ENCODE results near the gene DBNL.

DBNL gene

DNA sequence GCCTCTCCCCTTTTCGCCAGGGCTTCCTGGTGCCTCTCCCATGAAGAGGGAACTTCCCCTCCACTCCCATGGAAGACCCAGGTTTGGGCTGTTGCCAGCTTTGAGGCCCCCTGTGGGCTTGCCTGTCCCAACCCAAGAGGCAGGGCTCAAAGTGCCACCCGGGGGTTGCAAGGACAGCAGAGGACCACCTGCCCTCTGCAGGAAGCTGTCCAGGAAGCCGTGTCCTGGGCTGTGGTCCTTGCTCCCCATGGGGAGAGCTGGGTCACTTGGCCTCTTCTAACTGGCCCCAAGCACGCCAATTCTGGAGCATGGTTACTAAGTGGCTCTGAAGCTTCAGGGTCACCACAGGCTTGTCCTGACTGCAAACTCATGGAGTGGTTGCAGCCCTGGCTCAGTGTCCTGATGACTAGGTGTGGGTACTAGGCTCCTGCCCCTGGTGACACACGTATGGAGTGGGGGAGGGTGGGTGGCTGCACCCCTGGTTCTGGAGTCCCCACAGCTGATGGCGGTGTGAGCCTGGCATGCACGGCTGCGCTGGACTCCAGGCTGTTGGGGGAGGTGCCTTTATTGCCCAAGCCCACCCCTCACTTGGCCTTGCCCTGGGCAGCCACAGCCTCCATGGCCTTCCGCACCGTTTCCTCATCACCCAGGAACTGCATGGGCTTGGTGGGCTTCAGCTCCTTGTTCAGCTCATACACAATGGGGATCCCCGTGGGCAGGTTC, 17.8 kb downstream of the DBNL start:
- no peaks in the 10 kb centered on the region for H3K9me2 ChIP-seq (replicated peaks; ENCODE audit: control insufficient read depth, low read length)
- H4K20me1 ChIP-seq (ENCODE audit: control insufficient read depth, insufficient read depth, low read depth, low read length): peaks cover 10% of the 10 kb centered on the region; the same call in 1 of the 2 replicates
- H3K79me2 ChIP-seq (ENCODE audit: control insufficient read depth, low read length): no peaks in the 10 kb centered on the region
- peaks cover 51% of the 10 kb centered on the region for H3K36me3 ChIP-seq (ENCODE audit: control insufficient read depth, low read length)
- H3K9me3 ChIP-seq (ENCODE audit: control insufficient read depth, insufficient read depth, low read length): no peaks in the 10 kb centered on the region
- H3F3A ChIP-seq (ENCODE audit: control insufficient read depth, insufficient read depth): peaks cover 2% of the 10 kb centered on the region; the same call in 1 of the 2 replicates
- H3K27ac ChIP-seq (ENCODE audit: low read depth, low read length): no peak overlapping the region
- no peak overlapping the region for H3K4me3 ChIP-seq (ENCODE audit: low read length)
- peaks cover 32% of the 10 kb centered on the region for H3K27me3 ChIP-seq (ENCODE audit: control insufficient read depth, low read length)
- no peak for TF ChIP-seq EZH2phosphoT487 (IDR thresholded peaks at IDR 0.05; ENCODE audit: borderline replicate concordance, low read length)
- no peak for TF ChIP-seq CTCF (IDR thresholded peaks at IDR 0.05; ENCODE audit: low read depth, low read length, poor library complexity, severe bottlenecking)
- H3K4me1 ChIP-seq (ENCODE audit: control insufficient read depth, low read length): peaks cover 44% of the 10 kb centered on the region
- H3K4me2 ChIP-seq (ENCODE audit: low read length): no peak overlapping the region

DNA sequence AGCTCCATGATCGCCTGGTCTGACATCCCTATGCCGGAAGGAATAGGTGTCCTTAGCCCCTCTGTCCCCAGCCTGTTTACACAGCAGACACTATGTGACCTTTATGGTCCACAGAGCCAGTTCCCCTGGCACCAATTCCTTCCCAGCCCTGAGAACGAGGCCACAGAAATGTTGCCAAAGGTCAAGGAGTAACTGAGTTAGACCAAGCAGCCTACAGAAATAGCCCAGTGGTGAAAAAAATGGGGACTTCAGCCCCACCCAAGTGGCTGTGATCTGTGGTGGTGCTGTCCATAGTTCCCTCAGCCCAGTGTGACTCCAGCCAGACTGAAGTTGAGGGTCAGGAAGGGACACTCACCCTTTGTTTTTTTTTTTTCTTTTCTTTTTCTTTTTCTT, 18.4 kb downstream of the DBNL start:
- Histone ChIP-seq H3F3A (ENCODE audit: control insufficient read depth, insufficient read depth) (peaks cover 2% of the 10 kb centered on the region; the same call in 1 of the 2 replicates), H3K27me3 (ENCODE audit: control insufficient read depth, low read length) (peaks cover 37% of the 10 kb centered on the region), H3K4me3 (ENCODE audit: low read length) (no peak overlapping the region), H3K27ac (ENCODE audit: low read depth, low read length) (no peak overlapping the region), H3K9me3 (ENCODE audit: control insufficient read depth, insufficient read depth, low read length) (no peaks in the 10 kb centered on the region), H3K9me2 (replicated peaks; ENCODE audit: control insufficient read depth, low read length) (no peaks in the 10 kb centered on the region), H3K79me2 (ENCODE audit: control insufficient read depth, low read length) (no peaks in the 10 kb centered on the region), H3K4me2 (ENCODE audit: low read length) (no peak overlapping the region), H3K36me3 (ENCODE audit: control insufficient read depth, low read length) (peaks cover 45% of the 10 kb centered on the region), H4K20me1 (ENCODE audit: control insufficient read depth, insufficient read depth, low read depth, low read length) (peaks cover 10% of the 10 kb centered on the region; the same call in 1 of the 2 replicates), H3K4me1 (ENCODE audit: control insufficient read depth, low read length) (peaks cover 38% of the 10 kb centered on the region)
- TF ChIP-seq EZH2phosphoT487 (IDR thresholded peaks at IDR 0.05; ENCODE audit: borderline replicate concordance, low read length): no peak
- TF ChIP-seq CTCF (IDR thresholded peaks at IDR 0.05; ENCODE audit: low read depth, low read length, poor library complexity, severe bottlenecking): no peak

- H4K20me1 ChIP-seq (ENCODE audit: control insufficient read depth, insufficient read depth, low read depth, low read length): peaks cover 10% of the 10 kb centered on the region; the same call in 1 of the 2 replicates
- no peak overlapping the region for H3K4me2 ChIP-seq (ENCODE audit: low read length)
- H3K9me3 ChIP-seq (ENCODE audit: control insufficient read depth, insufficient read depth, low read length): no peaks in the 10 kb centered on the region
- peaks cover 39% of the 10 kb centered on the region for H3K27me3 ChIP-seq (ENCODE audit: control insufficient read depth, low read length)
- H3K9me2 ChIP-seq (replicated peaks; ENCODE audit: control insufficient read depth, low read length): no peaks in the 10 kb centered on the region
- H3F3A ChIP-seq (ENCODE audit: control insufficient read depth, insufficient read depth): peaks cover 3% of the 10 kb centered on the region
- H3K4me1 ChIP-seq (ENCODE audit: control insufficient read depth, low read length): peaks cover 32% of the 10 kb centered on the region
- TF ChIP-seq EZH2phosphoT487 (IDR thresholded peaks at IDR 0.05; ENCODE audit: borderline replicate concordance, low read length): no peak
- no peak for TF ChIP-seq CTCF (IDR thresholded peaks at IDR 0.05; ENCODE audit: low read depth, low read length, poor library complexity, severe bottlenecking)
- no peak overlapping the region for H3K4me3 ChIP-seq (ENCODE audit: low read length)
- H3K27ac ChIP-seq (ENCODE audit: low read depth, low read length): no peak overlapping the region
- H3K36me3 ChIP-seq (ENCODE audit: control insufficient read depth, low read length): peaks cover 39% of the 10 kb centered on the region
- H3K79me2 ChIP-seq (ENCODE audit: control insufficient read depth, low read length): no peaks in the 10 kb centered on the region
Measured at GRCh38 chr7:44063547-44063893, 19.0 kb downstream of the DBNL start.
